ENCODE measurements around the gene CHST8.

- no peak for TF ChIP-seq CTCF (IDR thresholded peaks at IDR 0.05)
- no peak for TF ChIP-seq POLR2AphosphoS5 (IDR thresholded peaks at IDR 0.05)
- TF ChIP-seq EP300 (IDR thresholded peaks at IDR 0.05) = no peak
- no peak for TF ChIP-seq POLR2A (IDR thresholded peaks at IDR 0.05)
These were observed 77.1 kb downstream of the CHST8 start for GRCh38 chr19:33698576-33699435.
